Superior temporal gyrus (tissue), 1 donor: Measurements from ENCODE around the gene ZNF232.
"Not testable (repeated sequence)": the region's sequence is repeated elsewhere in the genome, so short reads cannot be mapped to it uniquely, and the experiment has no call there.

ENCODE experiments used
- DNase-seq: peaks from one replicate; pipeline ENCODE4 v3.0.0-alpha.2; 2016; ENCODE audit errors: extremely low spot score

The ZNF232 gene

GRCh38 chr17:5097101-5097834, 14.4 kb downstream of the ZNF232 start:
- no peak for DNase-seq

GRCh38 chr17:5096731-5097100, 15.0 kb downstream of the ZNF232 start:
- DNase-seq = no peak

- DNase-seq = no peak
These were observed 19.3 kb downstream of the ZNF232 start for GRCh38 chr17:5092218-5093010.

- DNase-seq = no peak
These were observed 31.1 kb downstream of the ZNF232 start for GRCh38 chr17:5080591-5080990.

GRCh38 chr17:5078106-5079028, 33.3 kb downstream of the ZNF232 start, which contains the start of gene ZFP3:
Gene ZFP3, plus strand, starts transcription at chr17:5078467. Its CDS starts 13,038 bp downstream, at chr17:5091505.
- peak; percentile 87 for DNase-seq

DNA sequence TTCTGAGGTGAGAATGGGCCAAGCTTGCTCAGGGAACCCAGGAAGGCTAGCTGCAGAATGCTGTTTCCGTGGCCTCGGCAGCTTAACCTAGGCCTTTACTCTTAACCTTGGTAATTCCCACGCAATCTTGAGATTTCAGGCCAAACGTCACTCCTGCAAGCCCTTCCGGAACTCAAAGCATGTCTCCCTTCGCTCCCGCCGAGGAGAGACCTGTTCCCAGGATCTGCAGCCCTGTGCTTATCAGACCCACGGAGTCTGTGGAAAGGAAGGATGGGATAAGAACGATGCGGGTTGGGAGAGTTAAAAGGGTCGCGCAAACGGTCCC, 33.9 kb downstream of the ZNF232 start:
- no peak for DNase-seq

GRCh38 chr17:5077275-5077674, 34.4 kb downstream of the ZNF232 start:
- not testable (repeated sequence) for DNase-seq

DNA sequence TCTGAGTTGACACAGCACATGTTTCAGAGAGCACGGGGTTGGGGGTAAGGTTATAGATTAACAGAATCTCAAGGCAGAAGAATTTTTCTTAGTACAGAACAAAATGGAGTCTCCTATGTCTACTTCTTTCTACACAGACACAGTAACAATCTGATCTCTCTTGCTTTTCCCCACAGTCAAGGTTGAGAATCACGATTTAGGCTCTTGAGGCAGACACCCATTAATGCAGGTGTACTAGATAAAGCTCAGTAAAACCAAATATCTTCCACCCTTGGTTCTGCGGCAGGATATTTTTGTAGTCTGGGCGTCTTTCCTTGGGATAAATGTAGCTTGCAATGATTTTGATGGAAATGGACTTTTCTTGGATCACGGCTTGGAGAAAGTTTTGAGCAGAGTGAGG, 36.2 kb downstream of the ZNF232 start:
- not testable (repeated sequence) for DNase-seq

GRCh38 chr17:5069724-5070123, 42.0 kb downstream of the ZNF232 start:
- no peak for DNase-seq

DNA sequence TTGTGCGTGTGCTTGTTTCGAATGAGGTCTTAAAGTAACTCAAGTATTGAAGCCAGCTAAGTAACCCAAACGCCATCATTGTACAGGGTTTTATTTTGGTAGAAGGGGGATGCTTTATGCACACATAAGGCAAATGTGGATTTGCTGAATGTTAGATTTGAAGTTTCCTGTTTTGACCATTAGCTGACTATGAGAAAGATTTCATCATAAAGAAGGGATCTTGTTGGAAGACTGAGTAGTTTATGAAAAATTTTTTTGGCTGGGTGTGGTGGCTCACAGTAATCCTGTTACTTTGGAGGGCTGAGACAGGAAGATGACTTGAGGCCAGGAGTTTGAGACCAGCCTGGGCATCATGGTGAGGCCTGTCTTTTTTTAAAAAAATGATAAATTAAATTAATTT, 43.4 kb downstream of the ZNF232 start:
- no peak for DNase-seq

- no peak for DNase-seq
These were observed 46.4 kb downstream of the ZNF232 start for GRCh38 chr17:5065227-5065744.
